Renal pelvis (tissue), 4 donors: Measurements from ENCODE around the gene SPATA13. TPM values are rescaled to one million over a fixed set of nuclear protein-coding genes. Genes with fewer than 3 reads are reported as not detected.

Experiments
- DNase-seq: peaks from one replicate; pipeline ENCODE4 v3.0.0-alpha.2; 2013
- polyA plus RNA-seq, 3 donors: library from polyadenylated mRNA; unstranded; fragments of 120-200 nt; gene quantifications; one replicate each; pipeline ENCODE4 v1.2.1, GENCODE V29; 2013; ENCODE audit not compliant: insufficient read length in 3 of 3

The SPATA13 gene
- polyA plus RNA-seq, 3 donors: 45.7 to 66.8 (median 65.9) TPM

DNA sequence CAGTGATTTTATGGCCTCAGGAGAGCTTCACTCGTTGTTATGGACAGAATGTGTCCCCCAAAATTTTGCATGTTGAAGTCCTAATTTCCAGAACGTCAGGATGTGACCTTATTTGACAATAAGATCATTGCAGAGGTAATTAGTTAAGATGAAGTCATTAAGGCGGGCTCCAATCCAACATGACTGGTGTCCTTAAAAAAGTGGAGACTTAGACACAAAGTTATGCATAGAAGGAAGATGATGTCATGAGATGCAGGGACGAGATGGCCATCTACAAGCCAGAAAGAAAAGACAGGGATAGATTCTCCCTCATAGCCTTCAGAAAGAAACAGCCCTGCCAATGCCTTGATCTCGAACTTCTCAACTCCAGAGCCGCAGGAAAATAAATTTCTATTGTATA, 25.8 kb upstream of the SPATA13 start:
- no peak for DNase-seq

DNA sequence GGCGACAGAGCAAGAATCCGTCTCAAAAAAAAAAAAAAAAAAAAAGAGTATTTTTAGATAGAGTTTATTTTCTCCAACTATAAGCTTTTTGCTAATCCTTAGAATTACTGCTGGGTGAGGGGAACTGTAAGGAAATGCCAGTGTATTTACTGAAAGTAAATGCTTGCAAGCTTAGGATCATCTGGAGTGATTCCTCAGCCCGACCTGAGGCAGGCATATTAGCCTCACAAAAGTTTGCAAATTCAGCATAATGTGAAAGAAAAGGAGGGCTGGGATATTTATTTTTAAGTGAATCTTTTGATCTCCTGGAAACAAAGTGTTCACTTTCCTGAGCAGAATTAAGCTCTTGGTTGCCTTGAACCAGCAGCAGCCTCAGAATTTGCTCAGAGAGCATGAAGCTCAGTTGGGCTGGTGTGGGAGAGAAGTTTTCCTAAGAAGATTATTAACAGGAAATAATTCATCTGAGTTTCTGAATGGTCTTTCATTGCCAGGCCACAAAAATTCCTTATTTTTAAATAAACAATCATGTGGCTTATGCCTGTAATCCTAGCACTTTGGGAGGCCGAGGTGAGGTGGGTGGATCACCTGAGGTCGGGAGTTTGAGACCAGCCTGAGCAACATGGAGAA, 24.7 kb upstream of the SPATA13 start:
- DNase-seq: no peak

DNA sequence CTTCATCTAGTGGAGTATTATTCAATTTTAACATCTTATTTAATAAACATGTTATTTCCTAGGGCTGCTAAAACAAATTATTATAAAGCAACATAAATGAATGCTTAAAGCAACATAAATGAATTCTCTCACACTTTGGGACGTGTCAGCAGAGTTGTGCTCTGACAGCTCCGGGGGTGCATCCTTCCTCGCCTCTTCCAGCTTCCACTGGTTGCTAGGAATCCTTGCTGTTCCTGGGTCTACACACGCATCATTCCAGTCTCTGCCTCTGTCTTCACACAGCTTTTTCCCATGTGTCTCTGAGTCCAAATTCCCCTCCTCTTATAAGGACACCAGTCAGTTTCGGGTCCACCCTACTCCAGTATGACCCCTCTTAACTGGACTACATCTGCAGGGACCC, 21.6 kb upstream of the SPATA13 start:
- no peak for DNase-seq

DNA sequence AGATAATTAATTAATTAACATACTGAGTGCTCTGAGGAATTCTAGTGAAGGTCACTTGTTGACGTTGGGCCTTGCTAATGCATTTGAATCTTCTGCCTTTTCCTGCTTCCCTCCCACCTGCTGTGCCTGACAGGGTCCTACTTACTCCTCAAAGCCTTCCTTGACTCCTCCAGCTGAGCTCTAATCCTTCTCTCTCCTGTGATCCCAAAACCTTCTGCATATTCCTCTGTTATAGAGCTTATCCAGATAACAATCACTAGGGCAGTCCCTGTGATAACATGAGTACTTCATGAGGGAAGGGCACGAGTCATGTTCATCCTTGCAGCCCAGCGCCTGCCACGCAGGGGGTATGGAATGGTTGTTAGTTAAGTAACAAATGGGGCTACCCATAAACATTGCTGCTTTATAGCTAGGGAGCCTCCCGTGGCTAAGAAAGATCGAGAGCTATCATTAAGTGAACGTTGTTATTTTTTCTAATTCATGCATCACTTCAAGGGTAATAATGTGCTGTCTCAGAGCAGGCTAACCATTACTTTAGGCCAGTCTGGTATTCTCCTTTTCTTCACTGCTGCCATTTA, 19.1 kb upstream of the SPATA13 start:
- no peak for DNase-seq

DNA sequence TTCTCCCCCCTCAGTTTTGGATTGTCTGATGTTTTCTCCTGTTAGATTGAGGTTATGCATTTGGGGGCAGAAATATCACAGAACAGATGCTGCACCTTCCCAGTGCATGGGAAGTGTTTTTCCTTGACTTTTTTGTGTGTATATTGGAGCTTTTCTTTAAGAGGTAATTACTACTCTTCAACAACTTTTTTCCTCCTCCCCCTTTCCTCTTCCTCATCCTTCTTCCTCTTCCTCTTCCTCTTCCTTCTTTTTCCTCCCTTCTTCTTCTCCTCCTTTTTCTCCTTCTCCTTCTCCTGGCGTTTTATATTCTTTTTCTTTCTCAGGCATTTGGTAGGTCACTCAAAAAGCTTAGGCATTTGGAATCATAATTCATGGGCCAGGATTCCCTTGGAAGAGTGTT, 18.1 kb upstream of the SPATA13 start:
- DNase-seq: no peak

DNA sequence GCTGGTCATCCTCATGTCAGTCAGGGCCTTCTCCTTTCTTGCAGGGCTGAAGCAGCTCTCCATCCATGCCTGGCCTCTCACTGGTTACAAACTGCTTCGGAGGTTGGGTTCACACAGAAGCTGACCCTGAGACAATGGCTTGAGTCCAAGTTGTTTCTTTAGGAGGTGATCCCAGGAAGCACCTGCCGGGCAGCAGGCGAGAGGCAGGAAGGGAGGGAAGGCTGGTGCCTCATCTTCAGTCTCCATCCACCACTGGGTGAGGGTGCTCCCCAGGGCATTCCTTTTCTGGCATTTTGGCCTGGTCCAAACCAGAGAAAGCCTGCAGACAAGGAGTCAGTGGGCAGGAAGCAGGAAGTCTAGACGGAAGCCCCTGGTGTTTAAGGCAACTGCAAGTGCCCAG, 17.6 kb upstream of the SPATA13 start:
- no peak for DNase-seq

DNA sequence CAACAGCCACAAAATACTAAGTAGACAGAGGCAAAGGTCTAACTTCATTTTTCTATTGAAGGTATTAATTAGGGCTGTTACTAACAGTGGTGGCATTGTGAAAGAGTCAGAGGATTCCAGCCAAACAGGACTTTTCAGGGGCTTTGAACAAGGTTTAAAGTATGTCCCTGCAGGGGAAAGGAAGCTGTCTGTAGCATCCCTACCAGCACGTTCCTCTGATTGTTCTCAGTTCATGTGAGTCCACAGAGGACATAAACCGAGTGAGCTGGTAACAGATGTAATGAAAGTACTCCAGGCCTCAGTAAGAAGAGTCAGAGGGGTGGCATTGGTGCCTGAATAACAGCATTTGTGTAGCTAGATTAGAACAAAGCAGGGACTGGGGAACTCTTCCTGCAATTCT, 15.3 kb upstream of the SPATA13 start:
- DNase-seq: no peak

DNA sequence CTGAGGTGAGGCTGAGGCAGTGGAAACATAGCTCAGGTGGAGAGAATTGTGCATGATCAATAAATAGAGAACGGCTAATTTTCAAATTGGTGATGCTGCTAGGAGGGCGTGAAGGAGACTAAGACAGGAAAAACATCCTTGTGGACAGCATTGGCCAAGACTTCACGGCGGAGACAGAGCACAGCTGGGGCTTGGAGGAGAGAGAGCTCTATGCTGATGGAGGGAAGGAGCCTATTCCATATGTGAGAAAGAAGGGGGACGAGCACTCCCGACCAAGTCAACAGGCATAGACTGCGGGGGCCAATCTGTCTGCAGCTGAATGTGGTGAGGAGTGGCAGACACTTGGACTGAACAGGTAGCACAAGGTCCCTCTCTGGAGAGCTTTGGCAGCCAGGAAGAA, 14.8 kb upstream of the SPATA13 start:
- DNase-seq: no peak

DNA sequence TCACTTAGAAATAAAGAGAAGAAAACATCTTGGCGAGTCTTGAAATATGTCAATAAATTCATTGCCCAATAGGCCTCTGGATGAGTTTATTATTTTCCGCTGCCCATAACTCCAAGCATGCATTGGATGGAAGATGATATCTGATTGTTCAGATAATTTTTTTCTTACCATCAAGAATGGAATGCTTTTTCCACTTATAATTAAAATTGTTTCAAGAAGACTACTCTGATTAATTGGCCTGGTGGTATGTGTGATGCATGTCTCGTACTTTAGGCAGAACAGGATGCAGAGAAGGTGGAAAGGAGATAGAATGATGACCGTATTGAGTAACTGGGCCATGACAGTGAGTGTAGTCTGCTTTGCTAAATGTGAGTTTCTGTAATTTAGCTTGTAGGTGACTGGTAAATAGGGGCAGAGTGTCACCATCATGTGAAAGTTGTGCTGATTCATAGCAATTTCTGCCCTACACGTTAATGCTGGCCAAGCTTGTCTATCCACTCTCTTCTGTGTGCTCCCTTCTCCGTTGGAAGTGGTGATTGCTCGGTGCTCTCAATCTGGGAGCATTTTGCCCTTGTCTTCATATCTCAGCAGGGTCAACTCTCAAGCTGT, 13.5 kb upstream of the SPATA13 start:
- DNase-seq: no peak

DNA sequence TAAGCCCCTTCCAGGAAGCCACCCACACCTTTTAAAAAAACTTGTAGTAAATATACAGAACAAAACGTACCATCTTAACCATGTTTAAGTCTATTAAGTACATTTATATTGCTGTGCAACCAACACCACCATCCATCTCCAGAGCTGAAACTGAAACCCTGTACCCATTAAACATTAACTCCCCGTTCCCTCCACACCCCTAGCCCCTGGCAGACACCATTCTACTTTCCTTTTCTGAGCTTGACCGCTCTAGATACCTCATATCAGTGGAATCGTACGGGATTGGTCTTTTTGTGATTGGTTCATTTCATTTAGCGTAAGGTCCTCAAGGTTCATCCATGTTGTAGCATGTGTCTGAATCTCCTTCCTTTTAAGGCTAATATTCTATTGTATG, 13.0 kb upstream of the SPATA13 start:
- no peak for DNase-seq

DNA sequence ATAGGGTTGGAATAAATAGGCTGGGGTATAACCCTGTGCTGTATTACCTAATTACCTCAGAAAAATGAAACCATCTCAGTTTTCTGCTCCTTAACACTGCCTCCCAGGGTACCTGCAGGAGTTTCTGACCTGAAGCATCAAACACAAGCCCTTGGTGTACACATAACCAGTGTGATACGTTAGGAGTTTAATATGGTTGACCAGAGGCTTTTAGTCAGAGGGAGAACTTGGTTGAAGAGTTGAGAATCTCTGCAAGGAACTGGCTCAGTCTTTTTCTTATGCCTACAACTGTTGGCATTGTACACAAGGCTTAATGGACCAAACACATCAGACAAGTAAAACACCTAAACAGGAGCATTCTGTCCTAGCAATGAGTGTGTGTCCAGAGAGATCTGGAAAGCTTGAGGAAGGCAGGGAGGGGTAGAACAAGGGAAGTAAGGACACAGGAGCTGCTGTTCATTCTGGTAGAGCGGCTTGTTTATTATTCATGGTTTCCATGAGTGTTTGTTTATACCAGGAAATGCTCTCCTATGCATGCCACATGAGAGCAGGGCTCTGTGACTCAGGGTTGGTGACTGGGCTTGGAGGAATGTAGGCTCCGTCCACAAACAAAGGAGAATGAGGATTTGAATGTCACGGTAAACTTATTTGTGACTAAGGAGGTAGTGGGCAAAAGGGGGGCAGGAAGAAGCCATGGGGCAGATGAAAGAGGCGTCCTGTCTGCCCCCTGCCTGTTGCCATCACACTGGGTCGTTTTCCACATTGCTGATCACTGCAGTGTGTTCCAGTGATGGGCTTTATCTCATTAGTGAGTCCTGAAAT, 11.9 kb upstream of the SPATA13 start:
- DNase-seq: peak; percentile 57

DNA sequence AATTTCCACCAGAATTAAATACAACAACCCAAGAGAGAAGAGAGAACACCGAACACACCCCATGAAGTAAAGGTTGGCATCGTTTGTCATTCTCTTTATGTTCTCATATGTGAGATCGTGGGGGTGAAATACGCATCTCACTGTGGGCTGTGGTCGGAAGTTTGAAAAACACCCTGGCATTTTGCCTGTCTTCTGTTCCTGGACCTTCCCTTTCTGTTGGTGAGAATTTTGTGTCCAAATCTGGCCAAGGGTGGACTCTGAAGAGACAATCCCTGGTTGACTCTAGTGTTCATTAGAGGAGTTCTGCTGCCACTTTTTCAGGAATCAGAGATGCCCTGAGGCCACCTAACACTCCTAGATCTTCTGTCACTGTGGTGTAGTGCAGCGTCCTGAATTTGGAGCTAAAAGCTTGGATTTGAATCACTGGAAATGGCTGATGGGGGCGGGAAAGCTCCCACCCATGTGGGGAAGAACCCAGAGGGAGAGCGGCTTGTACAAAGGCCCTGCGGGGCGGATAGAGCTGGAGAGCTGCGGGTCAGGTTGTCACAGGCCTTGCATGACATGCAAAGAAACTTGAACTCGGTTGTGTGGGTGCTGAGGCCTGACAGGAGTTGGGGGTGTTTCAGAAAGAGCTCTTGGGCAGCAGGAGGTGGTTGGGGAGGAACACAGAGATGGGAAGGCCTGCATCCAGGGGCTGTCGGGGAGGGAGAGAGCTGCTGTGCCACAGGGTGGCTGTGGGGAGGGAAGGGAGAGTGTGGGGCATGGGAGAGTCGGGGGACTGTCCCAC, 11.1 kb upstream of the SPATA13 start:
- DNase-seq: no peak

DNA sequence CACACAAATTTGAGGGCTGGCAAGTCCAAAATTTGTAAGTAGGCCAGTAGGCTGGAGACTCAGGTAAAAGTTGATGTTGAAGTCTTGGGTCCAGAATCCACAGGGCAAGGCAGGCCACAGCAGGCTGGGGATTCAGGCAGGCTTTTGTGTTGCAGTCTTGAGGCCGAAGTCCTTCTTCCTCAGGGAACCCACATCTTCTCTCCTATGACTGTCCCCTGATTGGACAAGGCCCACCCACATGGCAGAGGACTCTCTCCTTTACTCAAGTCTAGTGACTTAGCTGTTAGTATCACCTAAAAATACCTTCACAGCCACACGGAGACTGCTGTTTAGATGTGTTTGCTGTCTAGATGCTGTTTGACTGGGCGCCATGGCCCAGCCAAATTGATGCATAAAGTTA, 9.9 kb upstream of the SPATA13 start:
- no peak for DNase-seq

DNA sequence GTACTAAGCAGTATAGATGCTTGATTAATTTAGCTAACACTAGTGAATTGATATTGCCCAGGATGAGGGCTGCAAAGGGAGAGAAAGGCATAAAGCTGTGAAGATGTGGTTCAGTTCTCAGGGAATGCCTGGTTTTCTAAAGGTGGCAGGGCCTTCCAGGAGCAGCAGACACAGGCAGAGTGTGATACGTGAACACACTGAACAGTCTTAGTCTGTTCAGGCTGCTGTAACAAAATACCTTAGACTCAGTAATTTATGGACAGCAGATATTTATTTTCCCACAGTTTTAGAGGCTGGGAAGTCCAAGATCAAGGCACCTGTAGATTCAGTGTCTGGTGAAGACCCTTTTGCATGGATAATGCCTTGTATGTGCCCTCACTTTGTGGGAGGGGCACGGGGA, 8.7 kb upstream of the SPATA13 start:
- no peak for DNase-seq

DNA sequence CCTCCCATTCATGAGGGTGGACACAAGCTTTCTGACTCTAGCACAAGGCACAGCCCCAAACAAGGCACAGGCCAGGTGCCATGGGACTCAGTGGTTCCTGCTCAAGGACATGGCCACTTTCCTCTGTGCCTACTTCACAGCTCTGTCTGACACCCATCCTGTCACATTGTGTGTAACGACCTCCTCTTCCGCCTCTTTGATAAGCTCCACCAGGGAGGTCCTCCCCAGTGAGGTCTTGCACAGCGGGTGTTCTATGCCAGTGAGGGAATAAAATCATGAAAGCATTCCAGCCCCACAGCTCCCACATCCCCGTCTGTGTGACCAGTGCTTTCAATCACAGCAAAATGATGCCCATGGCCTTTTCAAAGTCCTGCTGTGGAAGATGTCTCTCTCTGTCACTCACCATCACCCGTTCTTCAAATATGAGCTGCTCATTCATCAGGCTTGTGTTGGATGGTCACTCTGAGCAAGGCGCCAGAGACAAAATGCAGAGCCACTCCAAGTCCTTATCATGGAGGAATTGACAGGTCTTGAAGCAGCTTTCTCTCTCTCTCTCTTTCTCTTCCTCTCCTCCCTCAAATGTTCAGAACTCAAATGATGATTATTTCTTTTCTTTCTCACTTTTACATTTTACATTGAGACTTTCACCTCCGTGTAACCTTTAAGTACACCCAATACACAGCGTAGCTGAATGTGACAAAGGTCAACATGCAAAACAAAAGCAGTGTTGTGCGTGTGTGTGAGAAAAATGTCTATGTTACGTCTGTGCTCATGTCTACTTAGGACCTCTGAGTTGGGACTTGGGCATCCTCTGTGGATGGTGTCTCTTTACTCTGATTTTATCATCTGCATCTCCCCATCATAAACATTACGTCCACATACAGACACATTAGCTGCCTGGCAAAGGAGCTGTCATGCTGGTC, 8.0 kb upstream of the SPATA13 start:
- no peak for DNase-seq

DNA sequence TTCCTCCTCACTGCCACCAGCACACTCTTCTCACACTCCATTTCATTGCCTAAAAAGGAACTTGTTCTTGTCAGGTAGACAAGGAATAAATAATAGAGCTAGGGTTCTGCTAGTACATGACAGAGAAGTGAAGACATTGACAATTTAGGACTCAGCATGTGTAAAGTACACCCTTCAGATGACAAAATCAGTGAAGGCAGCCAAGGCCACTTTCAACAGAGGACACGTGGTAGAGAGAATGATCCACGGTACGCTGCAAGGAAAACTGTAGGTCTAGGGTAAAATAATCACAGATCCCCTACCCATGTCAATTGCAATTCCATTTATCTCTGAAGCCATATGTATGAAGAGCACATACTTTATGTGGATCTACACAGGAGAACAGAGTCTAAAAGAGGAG, 7.2 kb upstream of the SPATA13 start:
- no peak for DNase-seq

DNA sequence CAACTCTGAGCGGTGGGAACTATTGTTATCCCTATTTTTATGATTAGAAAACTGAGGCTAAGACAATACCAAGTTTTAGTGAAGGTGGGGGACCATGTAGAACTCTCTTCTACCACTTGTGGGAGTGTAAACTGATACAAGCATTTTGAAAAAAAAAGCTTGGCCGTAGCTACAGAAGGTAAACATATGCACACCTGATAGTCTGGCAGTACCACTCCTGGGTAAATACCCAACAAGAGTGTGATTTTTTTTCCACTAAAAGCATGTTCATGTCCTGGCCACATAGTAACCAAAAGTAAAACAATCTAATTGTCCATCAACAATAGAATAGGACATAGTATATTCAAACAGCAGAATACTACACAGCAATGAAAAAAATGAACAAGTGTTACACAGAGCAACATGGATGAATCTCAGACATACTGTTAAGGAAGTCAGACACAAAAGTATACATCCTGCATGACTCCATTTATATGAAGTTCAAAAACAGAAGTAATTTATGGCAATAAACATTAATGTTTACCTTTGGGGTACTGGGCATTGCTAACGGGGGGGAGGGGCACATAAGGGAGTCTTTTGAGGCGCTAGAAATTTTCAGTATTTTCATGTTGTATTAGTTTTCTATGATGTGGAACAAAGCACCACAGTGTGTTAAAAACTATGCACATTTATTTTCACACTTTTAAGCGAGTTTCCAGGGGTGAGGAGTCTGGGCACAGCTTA, 6.4 kb upstream of the SPATA13 start:
- no peak for DNase-seq

DNA sequence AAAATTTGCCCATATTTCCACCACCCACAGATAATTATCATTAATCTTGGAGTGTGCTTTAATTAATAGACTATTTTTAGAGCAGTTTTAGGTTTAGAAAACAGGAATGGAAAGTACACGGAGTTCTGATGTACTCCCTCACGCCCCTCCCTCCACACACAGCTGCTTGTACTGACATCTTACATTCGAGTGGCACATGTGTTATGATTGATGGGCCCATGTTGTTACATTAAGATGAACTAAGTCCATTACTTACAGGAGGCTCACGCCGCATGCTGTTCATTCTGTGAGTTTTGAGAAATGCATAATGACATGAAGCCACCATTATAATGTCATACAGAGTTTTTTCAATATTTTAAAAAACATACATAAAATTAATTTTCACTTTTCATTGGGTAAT, 1.2 kb upstream of the SPATA13 start:
- no peak for DNase-seq

DNA sequence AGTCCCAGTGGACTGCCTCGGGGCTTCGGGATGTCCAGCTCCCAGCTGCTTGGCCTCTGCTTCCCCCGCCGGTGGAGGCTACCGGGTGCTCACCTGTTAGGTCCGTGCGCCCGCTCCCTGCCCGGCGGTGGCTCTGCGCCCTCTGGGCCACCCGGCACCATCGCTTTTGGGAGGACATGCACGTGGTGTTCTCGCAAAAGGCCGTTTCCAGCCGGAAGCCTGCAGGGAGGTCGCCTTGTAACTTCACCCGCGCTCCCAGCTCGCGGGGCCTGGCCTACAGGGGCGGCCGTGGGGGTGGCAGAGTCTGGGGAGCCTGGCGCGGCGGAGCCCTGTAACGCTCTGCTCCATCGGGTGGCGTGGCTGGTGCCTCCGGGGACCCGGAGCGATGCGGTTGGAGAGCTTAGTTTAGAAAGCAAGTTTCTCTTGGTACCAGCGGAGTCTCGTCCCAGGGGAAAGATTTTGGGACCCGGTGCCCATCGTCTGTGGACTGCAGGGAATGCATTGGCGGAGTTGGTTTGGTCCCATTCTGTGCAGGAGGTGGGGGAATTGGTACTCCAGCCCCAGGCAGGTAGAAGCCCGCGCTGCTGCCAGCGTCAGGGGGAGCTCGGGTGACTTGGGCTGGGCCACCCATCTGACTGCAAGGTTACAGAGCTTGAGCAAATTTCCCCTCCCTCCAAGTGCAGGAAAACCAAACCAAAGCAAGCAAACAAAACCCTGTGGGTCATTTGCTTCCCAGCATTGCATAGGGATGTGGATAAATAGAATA, 673 bp downstream of the SPATA13 start:
- DNase-seq: peak; percentile 19
